Erythroblast (primary cell): Measurements from ENCODE around the gene KLK4.
A peak's percentile ranks its signal among the peaks of the same experiment; 100 is the strongest.

ENCODE experiments used
- DNase-seq, 2 experiments: peaks; one replicate each; lab custom pipeline; 2025; lab: John Stamatoyannopoulos, UW
- GATA1 ChIP-seq: IDR thresholded peaks from 2 replicates; pipeline ENCODE4 v1.6.1; 2011; ENCODE audit warnings: low read depth, mild to moderate bottlenecking, control low read depth, low read length, moderate library complexity
- POLR2A ChIP-seq: IDR thresholded peaks from 2 replicates; pipeline ENCODE4 v1.6.1; 2011; ENCODE audit warnings: mild to moderate bottlenecking, low read length

Gene KLK4

GRCh38 chr19:50926144-50926543 lies 14.9 kb upstream of the KLK4 start:
- no peak for TF ChIP-seq POLR2A
- TF ChIP-seq GATA1 = no peak
- DNase-seq = no peak

DNA sequence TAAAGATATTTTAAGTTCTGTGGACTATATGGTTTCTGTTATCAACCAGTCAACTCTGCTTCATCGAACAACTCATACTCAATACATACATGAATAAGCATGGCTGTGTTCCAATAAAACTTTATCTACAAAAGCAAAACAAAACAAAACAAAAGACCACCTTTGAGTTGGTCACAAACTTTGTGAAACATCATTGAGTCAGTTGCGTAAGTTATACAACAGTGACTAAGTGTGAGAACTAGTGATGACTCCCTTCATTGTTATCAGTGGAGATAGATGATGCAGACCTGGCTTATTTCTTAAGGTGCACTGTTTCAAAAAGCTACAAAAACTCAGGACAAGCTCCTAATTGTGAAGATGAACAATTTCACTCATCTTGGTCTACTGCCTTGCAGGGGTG lies 14.5 kb upstream of the KLK4 start:
- TF ChIP-seq POLR2A (no peak), GATA1 (no peak)
- no peak for DNase-seq

GRCh38 chr19:50924586-50924985 lies 13.4 kb upstream of the KLK4 start:
- DNase-seq = no peak
- TF ChIP-seq POLR2A = no peak
- TF ChIP-seq GATA1 = no peak

- peak; percentile 72 to 88 for DNase-seq
- TF ChIP-seq GATA1 = no peak
- TF ChIP-seq POLR2A = no peak
Measured at GRCh38 chr19:50922317-50922853, 11.2 kb upstream of the KLK4 start.

- no peak for DNase-seq
- TF ChIP-seq POLR2A (no peak), GATA1 (no peak)
Measured at GRCh38 chr19:50921426-50922316, 10.5 kb upstream of the KLK4 start.

- TF ChIP-seq GATA1 = no peak
- no peak for TF ChIP-seq POLR2A
- no peak for DNase-seq
Measured at GRCh38 chr19:50916069-50916468, 4.9 kb upstream of the KLK4 start.

DNA sequence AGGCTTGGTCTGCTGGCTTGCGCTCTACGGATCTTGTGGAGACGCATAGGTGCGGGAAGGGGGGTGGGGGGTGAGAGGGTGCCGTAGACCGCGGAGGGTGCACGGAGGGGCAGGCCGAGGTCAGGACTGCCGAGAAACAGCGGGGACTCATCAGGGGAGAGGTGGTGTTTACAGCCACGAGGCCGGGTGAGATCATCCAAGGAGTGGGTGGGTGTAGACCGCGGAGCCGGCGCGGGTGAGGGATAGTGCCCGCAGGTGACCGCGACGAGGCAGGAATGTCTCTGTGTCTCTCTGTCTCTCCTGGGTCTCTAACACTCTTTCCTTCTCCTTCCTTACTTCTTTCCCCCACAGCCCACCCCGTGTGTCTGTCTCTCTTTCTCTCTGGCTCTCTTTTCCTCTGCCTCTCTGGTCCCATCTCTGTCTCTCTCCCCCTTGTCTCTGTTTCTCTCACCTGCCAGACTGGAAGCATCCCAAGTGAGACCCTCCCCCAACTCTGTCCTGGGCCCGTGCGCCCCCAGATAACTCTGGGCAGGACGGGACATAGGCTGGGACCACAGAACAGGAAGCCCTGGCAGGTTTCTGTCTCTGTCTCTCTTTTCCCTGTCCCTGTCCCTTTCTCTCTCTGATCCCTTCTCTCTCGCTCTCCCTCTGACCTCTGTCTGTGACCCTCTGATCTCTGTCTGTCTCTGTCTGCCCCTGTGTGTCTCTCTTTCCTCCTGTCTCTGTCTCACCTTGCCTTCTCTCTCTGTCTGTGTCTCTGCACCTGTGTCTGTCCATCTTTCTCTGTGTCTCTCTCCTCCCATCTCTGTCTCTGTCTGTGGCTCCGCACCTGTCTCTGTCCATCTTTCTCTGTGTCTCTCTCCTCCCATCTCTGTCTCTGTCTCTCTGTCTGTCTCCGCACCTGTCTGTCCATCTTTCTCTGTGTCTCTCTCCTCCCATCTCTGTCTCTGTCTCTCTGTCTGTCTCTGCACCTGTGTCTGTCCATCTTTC lies 1.8 kb upstream of the KLK4 start:
- DNase-seq = no peak
- TF ChIP-seq GATA1 (no peak), POLR2A (no peak)

DNA sequence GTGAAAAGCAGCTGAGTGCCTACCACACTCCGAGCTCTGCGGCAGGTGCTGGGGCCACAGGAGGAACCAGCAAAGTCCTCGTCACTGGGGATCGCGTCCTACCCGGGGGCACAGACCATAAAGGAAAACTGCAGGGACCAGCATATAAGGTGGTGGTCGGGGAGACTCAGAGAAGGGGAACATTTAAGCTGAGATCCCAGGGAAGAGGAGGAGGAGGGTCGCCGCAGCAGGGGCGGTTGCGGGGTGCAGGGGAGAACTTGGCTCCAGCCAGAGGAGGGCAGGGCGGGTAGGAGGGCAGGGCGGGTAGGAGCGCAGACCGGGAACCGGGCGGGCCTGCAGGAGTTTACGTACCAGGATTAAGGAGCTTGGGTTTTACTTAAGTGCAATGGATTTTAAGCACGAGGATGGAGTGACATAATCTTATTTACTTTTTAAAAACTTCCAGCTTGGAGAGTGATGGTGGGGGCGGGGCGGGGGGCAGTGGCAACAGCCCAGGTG lies 956 bp upstream of the KLK4 start:
- no peak for DNase-seq
- TF ChIP-seq POLR2A (no peak), GATA1 (no peak)

DNA sequence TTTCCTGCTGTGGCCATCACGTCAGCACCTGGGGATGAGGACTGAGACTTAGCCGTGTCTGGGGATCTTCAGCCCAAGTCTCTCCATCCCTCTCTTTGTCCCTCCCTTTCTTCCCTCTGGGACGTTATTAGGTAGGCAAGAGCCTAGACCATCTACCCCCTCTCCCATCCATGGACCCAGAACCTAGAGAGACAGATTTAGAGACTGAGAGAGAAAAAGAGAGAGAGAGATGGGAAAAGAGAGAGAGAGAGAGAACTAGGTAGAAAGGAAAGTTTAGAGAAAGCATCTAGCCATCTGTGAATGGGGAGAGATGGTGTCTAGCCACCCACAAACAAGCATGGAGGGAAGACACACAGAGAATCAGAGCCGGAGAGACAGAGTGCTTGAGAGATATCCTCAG lies 473 bp downstream of the KLK4 start:
- no peak for DNase-seq
- TF ChIP-seq GATA1 (no peak), POLR2A (no peak)

GRCh38 chr19:50909240-50910070 lies 1.7 kb downstream of the KLK4 start:
- TF ChIP-seq GATA1 (no peak), POLR2A (no peak)
- peak; percentile 43 to 69 for DNase-seq

DNA sequence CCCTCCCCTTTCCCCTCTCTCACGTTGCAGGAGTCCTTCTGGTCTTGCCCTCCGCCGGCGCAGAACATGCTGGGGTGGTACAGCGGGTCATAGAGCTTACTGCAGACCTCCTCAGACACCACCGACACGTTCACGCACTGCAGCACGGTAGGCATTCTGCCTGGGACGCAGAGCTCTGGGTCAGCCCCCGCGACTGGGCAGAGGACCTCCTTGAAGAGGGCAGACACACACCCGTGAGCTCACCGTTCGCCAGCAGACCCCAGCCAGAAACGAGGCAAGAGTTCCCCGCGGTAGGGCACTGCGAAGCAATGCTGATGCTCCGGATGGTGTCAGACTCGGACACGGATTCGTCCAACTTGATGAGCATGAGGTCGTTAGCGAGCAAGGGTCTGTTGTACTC lies 2.9 kb downstream of the KLK4 start:
- no peak for TF ChIP-seq GATA1
- no peak for TF ChIP-seq POLR2A
- DNase-seq = no peak

DNA sequence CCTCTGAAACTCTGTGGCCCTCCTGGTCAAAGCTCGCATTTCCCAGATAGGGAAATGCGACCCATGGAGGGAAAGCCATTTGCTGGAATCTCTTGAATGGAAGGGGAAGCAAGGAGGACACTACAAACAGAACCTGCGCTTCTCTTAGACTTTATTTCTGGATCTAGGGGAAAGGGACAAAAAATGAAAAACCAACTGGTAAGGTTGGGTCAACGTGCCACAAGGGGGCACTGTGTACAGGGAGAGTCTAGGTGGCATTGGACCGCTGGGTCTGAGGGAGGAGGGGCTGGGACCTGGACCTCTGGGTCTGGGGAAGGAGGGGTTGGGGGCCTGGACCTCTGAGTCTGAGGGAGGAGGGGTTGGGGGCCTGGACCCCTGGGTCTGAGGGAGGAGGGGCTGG lies 5.0 kb downstream of the KLK4 start:
- DNase-seq = peak; percentile 34 to 55
- TF ChIP-seq POLR2A (no peak), GATA1 (no peak)

DNA sequence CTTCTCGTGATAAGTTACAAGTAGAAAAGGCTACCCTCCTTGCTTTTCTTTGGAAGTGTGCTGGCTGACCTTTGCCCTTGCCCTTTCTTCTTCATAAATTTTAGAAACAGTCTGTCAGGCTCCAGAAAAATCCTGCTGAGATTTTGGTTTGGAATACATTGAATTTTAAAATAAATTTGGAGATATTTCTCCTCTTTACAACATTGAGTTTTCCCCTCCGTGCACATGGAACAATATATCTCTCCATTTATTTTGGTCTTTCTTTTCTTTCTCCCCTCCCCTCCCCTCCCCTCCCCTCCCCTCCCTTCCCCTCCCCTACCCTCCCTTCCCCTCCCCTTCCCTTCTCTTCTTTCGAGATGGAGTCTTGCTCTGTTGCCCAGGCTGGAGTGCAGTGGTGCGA lies 8.6 kb downstream of the KLK4 start:
- TF ChIP-seq POLR2A (no peak), GATA1 (no peak)
- no peak for DNase-seq
